Measurements from ENCODE around the gene TRAPPC4.
A peak's percentile ranks its signal among the peaks of the same experiment; 100 is the strongest.
"Not testable (repeated sequence)": the region's sequence is repeated elsewhere in the genome, so short reads cannot be mapped to it uniquely, and the experiment has no call there.

Gene TRAPPC4

GRCh38 chr11:119014209-119014924 is 4.2 kb upstream of the TRAPPC4 start:
- DNase-seq = no peak

- DNase-seq = no peak
Observed at GRCh38 chr11:119015054-119015611, 3.4 kb upstream of the TRAPPC4 start.

- no peak for DNase-seq
Observed at GRCh38 chr11:119016216-119017009, 2.2 kb upstream of the TRAPPC4 start.

GRCh38 chr11:119017377-119017776 is 1.2 kb upstream of the TRAPPC4 start:
- DNase-seq = not testable (repeated sequence)

- no peak for DNase-seq
Observed at GRCh38 chr11:119019996-119020395, 1.4 kb downstream of the TRAPPC4 start.

GRCh38 chr11:119021631-119022030 is 3.1 kb downstream of the TRAPPC4 start:
- no peak for DNase-seq

GRCh38 chr11:119023741-119024140 is 5.2 kb downstream of the TRAPPC4 start:
- DNase-seq = no peak

- DNase-seq = no peak
Observed at GRCh38 chr11:119024430-119025098, 6.0 kb downstream of the TRAPPC4 start.

GRCh38 chr11:119025099-119025473 is 6.5 kb downstream of the TRAPPC4 start:
- no peak for DNase-seq

- no peak for DNase-seq
Observed at GRCh38 chr11:119025541-119025940, 7.0 kb downstream of the TRAPPC4 start.

GRCh38 chr11:119025978-119026766 is 7.6 kb downstream of the TRAPPC4 start:
- no peak for DNase-seq

GRCh38 chr11:119026970-119027369 is 8.4 kb downstream of the TRAPPC4 start:
- DNase-seq = no peak

GRCh38 chr11:119027561-119028345 is 9.2 kb downstream of the TRAPPC4 start:
- DNase-seq = no peak

GRCh38 chr11:119028346-119029068 is 9.9 kb downstream of the TRAPPC4 start:
- no peak for DNase-seq

GRCh38 chr11:119029069-119029339 is 10.4 kb downstream of the TRAPPC4 start:
- no peak for DNase-seq

- peak; percentile 31 for DNase-seq
Observed at GRCh38 chr11:119029340-119030028, 10.9 kb downstream of the TRAPPC4 start.

GRCh38 chr11:119030029-119030328 is 11.4 kb downstream of the TRAPPC4 start:
- no peak for DNase-seq

- DNase-seq = peak; percentile 99
Observed at GRCh38 chr11:119030329-119031047, 11.9 kb downstream of the TRAPPC4 start, which contains the start of gene SLC37A4. Gene SLC37A4 (minus strand): TSS chr11:119030877.

GRCh38 chr11:119031912-119032280 is 13.3 kb downstream of the TRAPPC4 start:
- DNase-seq = no peak

GRCh38 chr11:119033421-119033820 is 14.9 kb downstream of the TRAPPC4 start:
- not testable (repeated sequence) for DNase-seq

All from activated CD4-positive, alpha-beta T cell treated with anti-CD3 and anti-CD28 coated beads, Interleukin-2, amount 50 U/mL, for 16 hours (primary cell).